ENCODE data around the gene CYS1. TPM values are rescaled to one million over a fixed set of nuclear protein-coding genes. Genes with fewer than 3 reads are reported as not detected.

The CYS1 gene
- total and polyA plus RNA-seq, 4 donors = 0.07 to 4.1 (median 1.0) TPM

DNA sequence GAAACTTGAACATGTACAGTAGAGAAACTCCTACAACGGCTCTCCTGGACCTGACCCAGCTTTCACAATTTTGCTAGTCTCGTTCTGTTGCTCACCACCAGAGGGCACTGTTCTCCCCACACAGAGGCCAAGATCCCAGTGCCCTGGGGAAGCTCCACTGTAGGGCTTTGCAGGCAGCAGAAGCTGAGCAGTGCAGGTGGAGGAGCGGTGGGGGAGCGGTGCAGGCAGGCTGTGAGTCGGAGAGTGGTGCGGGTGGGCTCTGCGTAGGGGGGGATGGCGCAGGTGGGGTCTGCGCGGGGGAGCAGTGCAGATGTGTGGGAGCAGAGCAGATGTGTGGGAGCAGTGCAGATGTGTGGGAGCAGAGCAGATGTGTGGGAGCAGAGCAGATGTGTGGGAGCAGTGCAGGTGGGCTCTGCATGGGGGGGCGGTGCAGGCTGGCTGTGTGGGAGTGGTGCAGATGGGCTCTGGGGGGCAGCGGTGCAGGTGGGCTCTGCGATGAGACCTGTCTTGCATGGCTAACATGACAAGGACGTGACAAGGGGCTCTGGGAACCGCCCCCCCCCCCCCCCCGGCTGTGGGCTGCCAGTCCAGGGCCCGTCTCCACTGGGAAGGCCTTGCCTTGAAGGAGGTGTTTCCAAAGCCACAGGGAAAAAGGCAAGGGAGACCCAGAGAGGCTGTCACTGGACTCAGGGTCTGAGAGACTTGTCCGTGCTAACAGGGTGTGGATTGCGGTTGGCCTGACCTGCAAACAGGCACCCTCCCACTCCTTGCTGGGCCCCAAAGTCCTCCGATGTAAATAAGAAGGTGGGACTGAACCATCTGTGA is 7.3 kb downstream of the CYS1 start (continued):
- TF ChIP-seq SP1 (IDR thresholded peaks at IDR 0.05) = no peak

DNA sequence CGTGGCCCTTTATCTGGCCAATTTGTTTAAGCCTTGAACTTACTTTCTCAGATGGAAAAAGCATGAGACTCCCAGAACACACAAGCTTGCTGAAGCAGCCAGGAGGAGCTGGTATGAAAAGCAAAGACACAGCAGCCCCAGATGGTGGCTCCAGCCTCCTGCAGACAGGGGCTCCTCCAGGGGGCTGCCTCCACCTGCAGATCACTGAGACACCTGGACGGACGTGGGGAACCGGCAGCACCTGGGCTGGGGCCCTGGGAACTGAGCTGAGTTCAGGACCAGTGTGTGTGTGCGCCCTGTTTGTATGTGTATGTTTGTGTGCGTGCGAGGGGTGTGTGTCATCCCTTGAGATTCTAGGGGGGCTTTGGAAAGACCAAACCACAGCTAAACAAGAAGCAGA is 8.6 kb downstream of the CYS1 start:
- TF ChIP-seq JUND (IDR thresholded peaks at IDR 0.05) (no peak), RAD21 (IDR thresholded peaks at IDR 0.05) (no peak)
- TF ChIP-seq, protein P1, sequence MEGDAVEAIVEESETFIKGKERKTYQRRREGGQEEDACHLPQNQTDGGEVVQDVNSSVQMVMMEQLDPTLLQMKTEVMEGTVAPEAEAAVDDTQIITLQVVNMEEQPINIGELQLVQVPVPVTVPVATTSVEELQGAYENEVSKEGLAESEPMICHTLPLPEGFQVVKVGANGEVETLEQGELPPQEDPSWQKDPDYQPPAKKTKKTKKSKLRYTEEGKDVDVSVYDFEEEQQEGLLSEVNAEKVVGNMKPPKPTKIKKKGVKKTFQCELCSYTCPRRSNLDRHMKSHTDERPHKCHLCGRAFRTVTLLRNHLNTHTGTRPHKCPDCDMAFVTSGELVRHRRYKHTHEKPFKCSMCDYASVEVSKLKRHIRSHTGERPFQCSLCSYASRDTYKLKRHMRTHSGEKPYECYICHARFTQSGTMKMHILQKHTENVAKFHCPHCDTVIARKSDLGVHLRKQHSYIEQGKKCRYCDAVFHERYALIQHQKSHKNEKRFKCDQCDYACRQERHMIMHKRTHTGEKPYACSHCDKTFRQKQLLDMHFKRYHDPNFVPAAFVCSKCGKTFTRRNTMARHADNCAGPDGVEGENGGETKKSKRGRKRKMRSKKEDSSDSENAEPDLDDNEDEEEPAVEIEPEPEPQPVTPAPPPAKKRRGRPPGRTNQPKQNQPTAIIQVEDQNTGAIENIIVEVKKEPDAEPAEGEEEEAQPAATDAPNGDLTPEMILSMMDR (IDR thresholded peaks at IDR 0.05; ENCODE audit: low read depth, low read length, missing input control) = no peak
- Histone ChIP-seq H3K36me3 (ENCODE audit: control insufficient read depth in 4 of 4, insufficient read depth in 3 of 4, low read depth in 1 of 4, low read length in 3 of 4) (no peaks in the 10 kb centered on the region), H3K27ac (ENCODE audit: low read depth in 1 of 2, low read length in 2 of 2) (no peak overlapping the region), H3K27me3 (ENCODE audit: control insufficient read depth in 4 of 4, insufficient read depth in 4 of 4, low read length in 3 of 4) (peaks cover 0 to 3% (median 0%) of the 10 kb centered on the region in 4 donors), H3K9me3 (ENCODE audit: control insufficient read depth in 4 of 4, low read length in 3 of 4) (no peaks in the 10 kb centered on the region), H3K4me1 (ENCODE audit: control insufficient read depth in 4 of 4, insufficient read depth in 4 of 4, low read length in 3 of 4) (peaks cover 0 to 4% (median 2%) of the 10 kb centered on the region in 4 donors), H3K4me3 (ENCODE audit: low read depth in 1 of 3, low read length in 3 of 3) (no peak overlapping the region), H3K9ac (ENCODE audit: low read depth in 1 of 2, low read length in 2 of 2) (no peak overlapping the region)
- WGBS = 94% methylated on average over 7 of the region's 7 CpGs
- DNase-seq (ENCODE audit: low spot score) = no peak

DNA sequence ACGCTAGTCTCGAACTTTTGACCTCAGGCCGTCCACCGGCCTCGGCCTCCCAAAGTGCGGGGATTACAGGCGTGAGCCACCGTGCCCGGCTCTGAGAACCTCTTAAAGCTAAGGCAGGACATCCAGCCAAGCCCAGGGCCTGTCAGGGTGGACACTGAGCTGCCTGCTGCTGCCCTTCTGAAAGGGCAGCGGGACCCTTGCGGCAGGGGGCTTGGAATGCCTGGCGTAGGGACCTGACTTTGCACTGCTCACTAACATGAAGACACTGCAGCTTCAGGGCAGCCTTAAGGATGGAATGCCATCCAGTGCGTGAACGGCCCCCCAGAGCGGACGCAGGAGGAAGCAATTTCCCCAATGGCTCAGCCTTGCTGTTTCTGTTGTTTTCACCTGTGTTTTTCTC is 9.0 kb downstream of the CYS1 start:
- Histone ChIP-seq H3K36me3 (ENCODE audit: control insufficient read depth in 4 of 4, insufficient read depth in 3 of 4, low read depth in 1 of 4, low read length in 3 of 4) (no peaks in the 10 kb centered on the region), H3K4me1 (ENCODE audit: control insufficient read depth in 4 of 4, insufficient read depth in 4 of 4, low read length in 3 of 4) (peaks cover 0 to 4% (median 2%) of the 10 kb centered on the region in 4 donors), H3K9ac (ENCODE audit: low read depth in 1 of 2, low read length in 2 of 2) (no peak overlapping the region), H3K9me3 (ENCODE audit: control insufficient read depth in 4 of 4, low read length in 3 of 4) (no peaks in the 10 kb centered on the region), H3K4me3 (ENCODE audit: low read depth in 1 of 3, low read length in 3 of 3) (no peak overlapping the region), H3K27ac (ENCODE audit: low read depth in 1 of 2, low read length in 2 of 2) (no peak overlapping the region), H3K27me3 (ENCODE audit: control insufficient read depth in 4 of 4, insufficient read depth in 4 of 4, low read length in 3 of 4) (peaks cover 0 to 3% (median 0%) of the 10 kb centered on the region in 4 donors)
- 98% methylated on average over 16 of the region's 16 CpGs for WGBS
- TF ChIP-seq FOXA2 (IDR thresholded peaks at IDR 0.05) (no peak), YY1 (IDR thresholded peaks at IDR 0.05) (no peak), GABPA (IDR thresholded peaks at IDR 0.05 in 1 of 2, conservative IDR thresholded peaks at IDR 0.05 in 1 of 2) (no peak), HNF4G (IDR thresholded peaks at IDR 0.05) (no peak), NR2F2 (IDR thresholded peaks at IDR 0.05) (no peak)
- TF ChIP-seq, protein P2, sequence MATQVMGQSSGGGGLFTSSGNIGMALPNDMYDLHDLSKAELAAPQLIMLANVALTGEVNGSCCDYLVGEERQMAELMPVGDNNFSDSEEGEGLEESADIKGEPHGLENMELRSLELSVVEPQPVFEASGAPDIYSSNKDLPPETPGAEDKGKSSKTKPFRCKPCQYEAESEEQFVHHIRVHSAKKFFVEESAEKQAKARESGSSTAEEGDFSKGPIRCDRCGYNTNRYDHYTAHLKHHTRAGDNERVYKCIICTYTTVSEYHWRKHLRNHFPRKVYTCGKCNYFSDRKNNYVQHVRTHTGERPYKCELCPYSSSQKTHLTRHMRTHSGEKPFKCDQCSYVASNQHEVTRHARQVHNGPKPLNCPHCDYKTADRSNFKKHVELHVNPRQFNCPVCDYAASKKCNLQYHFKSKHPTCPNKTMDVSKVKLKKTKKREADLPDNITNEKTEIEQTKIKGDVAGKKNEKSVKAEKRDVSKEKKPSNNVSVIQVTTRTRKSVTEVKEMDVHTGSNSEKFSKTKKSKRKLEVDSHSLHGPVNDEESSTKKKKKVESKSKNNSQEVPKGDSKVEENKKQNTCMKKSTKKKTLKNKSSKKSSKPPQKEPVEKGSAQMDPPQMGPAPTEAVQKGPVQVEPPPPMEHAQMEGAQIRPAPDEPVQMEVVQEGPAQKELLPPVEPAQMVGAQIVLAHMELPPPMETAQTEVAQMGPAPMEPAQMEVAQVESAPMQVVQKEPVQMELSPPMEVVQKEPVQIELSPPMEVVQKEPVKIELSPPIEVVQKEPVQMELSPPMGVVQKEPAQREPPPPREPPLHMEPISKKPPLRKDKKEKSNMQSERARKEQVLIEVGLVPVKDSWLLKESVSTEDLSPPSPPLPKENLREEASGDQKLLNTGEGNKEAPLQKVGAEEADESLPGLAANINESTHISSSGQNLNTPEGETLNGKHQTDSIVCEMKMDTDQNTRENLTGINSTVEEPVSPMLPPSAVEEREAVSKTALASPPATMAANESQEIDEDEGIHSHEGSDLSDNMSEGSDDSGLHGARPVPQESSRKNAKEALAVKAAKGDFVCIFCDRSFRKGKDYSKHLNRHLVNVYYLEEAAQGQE (IDR thresholded peaks at IDR 0.05) = no peak
- TF ChIP-seq, protein P1 (IDR thresholded peaks at IDR 0.05; ENCODE audit: low read depth, low read length, missing input control) = no peak
- DNase-seq (ENCODE audit: low spot score) = no peak

Data from liver (tissue), 9 donors.